GM20431 (cell line): ENCODE results near the gene ABHD6.

Experiments used
- in situ Hi-C: fragments of 300-500 bp; cut with MseI, MboI; formaldehyde crosslinking; loops from one replicate; pipeline ENCODE4 v1.15.0; 2020; ENCODE audit warnings: low sequenced_read_pairs; ENCODE audit not compliant: unreplicated experiment

ABHD6 gene

GRCh38 chr3:58334506-58334884 is 96.9 kb downstream of the ABHD6 start:
- in situ Hi-C loops = loop anchor here (10.0 kb wide), 1 partner anchor 80 kb away; no protein-coding TSS in a partner anchor

DNA sequence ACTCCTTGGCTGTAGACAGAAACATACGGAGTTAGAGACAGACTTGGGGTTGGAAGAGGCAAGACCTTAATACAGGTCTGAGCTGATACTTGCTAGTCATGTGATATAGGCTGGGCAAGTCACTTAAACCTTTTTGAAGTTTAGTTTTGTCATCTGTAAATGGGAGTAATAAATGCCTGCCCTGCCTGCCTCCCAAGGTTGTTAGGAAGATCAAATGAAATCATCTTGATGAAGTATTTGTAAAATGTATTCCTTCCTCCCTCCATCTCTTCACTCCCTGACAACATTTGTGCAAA is 98.0 kb downstream of the ABHD6 start:
- in situ Hi-C loops = loop anchor here (10.0 kb wide), 1 partner anchor 79 kb away; no protein-coding TSS in a partner anchor

DNA sequence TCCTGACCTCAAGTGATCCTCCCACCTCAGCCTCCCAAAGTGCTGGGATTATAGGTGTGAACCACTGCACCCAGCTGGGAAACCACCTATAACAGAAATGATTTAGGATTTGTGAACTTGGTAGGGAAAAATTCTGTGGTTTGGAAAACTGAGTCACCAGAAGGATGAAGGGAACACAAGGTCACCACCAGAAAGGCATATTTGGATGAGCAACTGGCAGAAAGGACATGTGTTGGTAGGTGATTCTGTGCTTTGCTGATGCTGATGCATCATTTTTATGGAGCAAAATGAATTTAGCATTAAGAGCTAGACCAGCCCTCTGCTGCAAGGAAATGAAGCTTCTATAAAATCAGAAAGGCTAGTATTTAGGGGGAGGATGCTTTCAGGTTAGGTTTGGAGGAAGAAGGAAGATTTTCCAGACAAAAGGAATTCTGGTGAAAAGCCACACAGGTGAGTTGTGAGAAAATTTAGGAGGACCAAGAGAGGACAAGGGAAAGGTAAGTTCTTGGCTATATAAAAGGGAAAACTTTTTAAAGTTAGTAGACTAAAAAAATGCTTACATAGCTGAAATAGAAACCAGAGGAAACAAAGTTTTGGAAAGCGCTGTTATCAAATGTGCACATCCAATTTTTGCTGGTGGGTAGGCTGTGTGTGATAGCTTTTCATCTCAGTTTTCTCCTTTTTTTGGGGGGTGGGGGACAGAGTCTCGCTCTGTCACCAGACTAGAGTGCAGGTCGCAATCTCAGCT is 98.7 kb downstream of the ABHD6 start:
- in situ Hi-C loops = loop anchor here (10.0 kb wide), 1 partner anchor 78 kb away; no protein-coding TSS in a partner anchor

DNA sequence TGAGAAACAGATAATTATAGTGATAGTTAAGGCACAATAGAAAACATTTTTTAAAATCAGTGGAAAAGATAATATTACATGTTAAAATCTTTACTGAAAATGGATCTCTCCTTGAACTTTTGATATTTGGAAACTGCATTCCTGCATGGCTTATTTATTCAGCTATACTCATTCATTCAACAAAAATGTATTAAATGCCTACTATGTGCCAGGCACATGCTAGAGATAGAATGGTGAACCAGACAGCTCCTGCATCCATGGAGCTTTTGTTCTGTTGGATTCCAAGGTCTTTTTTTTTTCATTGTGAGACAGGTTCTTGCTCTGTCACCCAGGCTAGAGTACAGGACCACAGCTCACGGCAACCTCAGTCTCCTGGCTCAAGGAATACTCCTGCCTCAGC is 99.6 kb downstream of the ABHD6 start:
- in situ Hi-C loops = loop anchor here (10.0 kb wide), 1 partner anchor 78 kb away; no protein-coding TSS in a partner anchor

GRCh38 chr3:58339146-58339545 is 101.6 kb downstream of the ABHD6 start:
- in situ Hi-C loops = loop anchor here (10.0 kb wide), 1 partner anchor 76 kb away; no protein-coding TSS in a partner anchor

GRCh38 chr3:58340594-58341244 is 103.1 kb downstream of the ABHD6 start:
- in situ Hi-C loops = no loop called here

DNA sequence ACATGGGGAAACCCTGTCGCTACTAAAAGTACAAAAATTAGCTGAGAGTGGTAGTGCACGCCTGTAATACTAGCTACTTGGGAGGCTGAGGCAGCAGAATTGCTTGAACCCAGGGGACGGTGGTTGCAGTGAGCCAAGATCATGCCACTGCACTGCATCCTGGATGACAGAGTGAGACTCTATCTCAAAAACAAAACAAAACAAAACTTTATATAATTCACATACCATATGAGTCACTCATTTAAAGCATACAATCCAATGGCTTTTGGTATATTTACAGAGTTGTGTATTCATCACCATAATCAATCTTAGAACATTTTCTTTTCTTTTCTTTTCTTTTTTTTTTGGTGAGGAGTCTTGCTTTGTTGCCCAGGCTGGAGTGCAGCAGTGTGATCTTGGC is 103.8 kb downstream of the ABHD6 start:
- in situ Hi-C loops = no loop called here

- in situ Hi-C loops = no loop called here
Measured at GRCh38 chr3:58342676-58343075, 105.1 kb downstream of the ABHD6 start.
